ENCODE data around the gene ZPBP2. TPM values are rescaled to one million over a fixed set of nuclear protein-coding genes. Genes with fewer than 3 reads are reported as not detected.

ZPBP2 gene
- total and polyA plus RNA-seq, 2 of the 13 experiments (the other 11 are each of a cell fraction or from before 2014, with no cell fraction given) = not detected

GRCh38 chr17:39863918-39864746 is 3.9 kb upstream of the ZPBP2 start, which contains the start of gene IKZF3 (continued):
- peak; percentile 83 for TF ChIP-seq HMGXB3 (CRISPR knock-in tag; IDR thresholded peaks at IDR 0.05; ENCODE audit: borderline replicate concordance)
- TF ChIP-seq ZFP36L2 (CRISPR knock-in tag; IDR thresholded peaks at IDR 0.05) = peak; percentile 71; the same call in 1 of the 2 replicates
- TF ChIP-seq, protein P1, sequence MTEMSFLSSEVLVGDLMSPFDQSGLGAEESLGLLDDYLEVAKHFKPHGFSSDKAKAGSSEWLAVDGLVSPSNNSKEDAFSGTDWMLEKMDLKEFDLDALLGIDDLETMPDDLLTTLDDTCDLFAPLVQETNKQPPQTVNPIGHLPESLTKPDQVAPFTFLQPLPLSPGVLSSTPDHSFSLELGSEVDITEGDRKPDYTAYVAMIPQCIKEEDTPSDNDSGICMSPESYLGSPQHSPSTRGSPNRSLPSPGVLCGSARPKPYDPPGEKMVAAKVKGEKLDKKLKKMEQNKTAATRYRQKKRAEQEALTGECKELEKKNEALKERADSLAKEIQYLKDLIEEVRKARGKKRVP (CRISPR knock-in tag; IDR thresholded peaks at IDR 0.05) = peak in 1 of 2 experiments; percentile 76; a peak in 2 of 4 replicates
- peak; percentile 50; the same call in 1 of the 2 replicates for TF ChIP-seq DMAP1 (CRISPR knock-in tag; IDR thresholded peaks at IDR 0.05)
- peak; percentile 76 for TF ChIP-seq ZNF329 (CRISPR knock-in tag; IDR thresholded peaks at IDR 0.05; ENCODE audit: low read depth)
- no peak for TF ChIP-seq ZC3H4 (CRISPR knock-in tag; IDR thresholded peaks at IDR 0.05; ENCODE audit: borderline replicate concordance)
- TF ChIP-seq RXRB (CRISPR knock-in tag; IDR thresholded peaks at IDR 0.05; ENCODE audit: borderline replicate concordance) = peak; percentile 83
- TF ChIP-seq LCORL (IDR thresholded peaks at IDR 0.05) = no peak
- TF ChIP-seq LCORL (CRISPR knock-in tag; IDR thresholded peaks at IDR 0.05) = peak; percentile 91; the same call in 1 of the 2 replicates
- TF ChIP-seq, protein P2, sequence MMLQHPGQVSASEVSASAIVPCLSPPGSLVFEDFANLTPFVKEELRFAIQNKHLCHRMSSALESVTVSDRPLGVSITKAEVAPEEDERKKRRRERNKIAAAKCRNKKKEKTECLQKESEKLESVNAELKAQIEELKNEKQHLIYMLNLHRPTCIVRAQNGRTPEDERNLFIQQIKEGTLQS (CRISPR knock-in tag; IDR thresholded peaks at IDR 0.05) = peak; percentile 57; the same call in 1 of the 2 replicates
- TF ChIP-seq ZNF660 (CRISPR knock-in tag; IDR thresholded peaks at IDR 0.05; ENCODE audit: borderline replicate concordance, low read depth) = 0 out of 2 replicates have a peak, but pooled peaks have one; percentile 61
- peak; percentile 98 for TF ChIP-seq ZNF136 (CRISPR knock-in tag; IDR thresholded peaks at IDR 0.05; ENCODE audit: low read depth)
- no peak for TF ChIP-seq PAF1 (CRISPR knock-in tag; IDR thresholded peaks at IDR 0.05)
- peak; percentile 65 for TF ChIP-seq YEATS4 (CRISPR knock-in tag; IDR thresholded peaks at IDR 0.05; ENCODE audit: borderline replicate concordance)
- peak; percentile 98 for TF ChIP-seq ZNF605 (CRISPR knock-in tag; IDR thresholded peaks at IDR 0.05)
- TF ChIP-seq, protein P3, sequence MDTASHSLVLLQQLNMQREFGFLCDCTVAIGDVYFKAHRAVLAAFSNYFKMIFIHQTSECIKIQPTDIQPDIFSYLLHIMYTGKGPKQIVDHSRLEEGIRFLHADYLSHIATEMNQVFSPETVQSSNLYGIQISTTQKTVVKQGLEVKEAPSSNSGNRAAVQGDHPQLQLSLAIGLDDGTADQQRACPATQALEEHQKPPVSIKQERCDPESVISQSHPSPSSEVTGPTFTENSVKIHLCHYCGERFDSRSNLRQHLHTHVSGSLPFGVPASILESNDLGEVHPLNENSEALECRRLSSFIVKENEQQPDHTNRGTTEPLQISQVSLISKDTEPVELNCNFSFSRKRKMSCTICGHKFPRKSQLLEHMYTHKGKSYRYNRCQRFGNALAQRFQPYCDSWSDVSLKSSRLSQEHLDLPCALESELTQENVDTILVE (CRISPR knock-in tag; IDR thresholded peaks at IDR 0.05) = peak; percentile 94
- TF ChIP-seq, protein P4, sequence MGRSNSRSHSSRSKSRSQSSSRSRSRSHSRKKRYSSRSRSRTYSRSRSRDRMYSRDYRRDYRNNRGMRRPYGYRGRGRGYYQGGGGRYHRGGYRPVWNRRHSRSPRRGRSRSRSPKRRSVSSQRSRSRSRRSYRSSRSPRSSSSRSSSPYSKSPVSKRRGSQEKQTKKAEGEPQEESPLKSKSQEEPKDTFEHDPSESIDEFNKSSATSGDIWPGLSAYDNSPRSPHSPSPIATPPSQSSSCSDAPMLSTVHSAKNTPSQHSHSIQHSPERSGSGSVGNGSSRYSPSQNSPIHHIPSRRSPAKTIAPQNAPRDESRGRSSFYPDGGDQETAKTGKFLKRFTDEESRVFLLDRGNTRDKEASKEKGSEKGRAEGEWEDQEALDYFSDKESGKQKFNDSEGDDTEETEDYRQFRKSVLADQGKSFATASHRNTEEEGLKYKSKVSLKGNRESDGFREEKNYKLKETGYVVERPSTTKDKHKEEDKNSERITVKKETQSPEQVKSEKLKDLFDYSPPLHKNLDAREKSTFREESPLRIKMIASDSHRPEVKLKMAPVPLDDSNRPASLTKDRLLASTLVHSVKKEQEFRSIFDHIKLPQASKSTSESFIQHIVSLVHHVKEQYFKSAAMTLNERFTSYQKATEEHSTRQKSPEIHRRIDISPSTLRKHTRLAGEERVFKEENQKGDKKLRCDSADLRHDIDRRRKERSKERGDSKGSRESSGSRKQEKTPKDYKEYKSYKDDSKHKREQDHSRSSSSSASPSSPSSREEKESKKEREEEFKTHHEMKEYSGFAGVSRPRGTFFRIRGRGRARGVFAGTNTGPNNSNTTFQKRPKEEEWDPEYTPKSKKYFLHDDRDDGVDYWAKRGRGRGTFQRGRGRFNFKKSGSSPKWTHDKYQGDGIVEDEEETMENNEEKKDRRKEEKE (IDR thresholded peaks at IDR 0.05) = no peak
- peak; percentile 99 for TF ChIP-seq KDM5B (CRISPR knock-in tag; IDR thresholded peaks at IDR 0.05; ENCODE audit: borderline replicate concordance)
- TF ChIP-seq NFE2L2 (IDR thresholded peaks at IDR 0.05; ENCODE audit: low read length) = no peak
